ENCODE results near the gene RAB17.
A peak's percentile ranks its signal among the peaks of the same experiment; 100 is the strongest.
"Not testable (repeated sequence)": the region's sequence is repeated elsewhere in the genome, so short reads cannot be mapped to it uniquely, and the experiment has no call there.

Gene RAB17

GRCh38 chr2:237598468-237599208 is 8.1 kb upstream of the RAB17 start:
- no peak for DNase-seq

- no peak for DNase-seq
Measured at GRCh38 chr2:237597196-237598145, 6.9 kb upstream of the RAB17 start.

- no peak for DNase-seq
Measured at GRCh38 chr2:237596520-237597195, 6.1 kb upstream of the RAB17 start.

- not testable (repeated sequence) for DNase-seq
Measured at GRCh38 chr2:237595829-237596519, 5.4 kb upstream of the RAB17 start.

- DNase-seq = no peak
Measured at GRCh38 chr2:237594514-237594871, 4.0 kb upstream of the RAB17 start.

GRCh38 chr2:237593596-237594320 is 3.2 kb upstream of the RAB17 start:
- DNase-seq = no peak

- DNase-seq = no peak
Measured at GRCh38 chr2:237593036-237593435, 2.5 kb upstream of the RAB17 start.

GRCh38 chr2:237592425-237592980 is 2.0 kb upstream of the RAB17 start:
- DNase-seq = no peak

- DNase-seq = no peak
Measured at GRCh38 chr2:237591141-237591881, 777 bp upstream of the RAB17 start.

- no peak for DNase-seq
Measured at GRCh38 chr2:237588044-237588696, 2.4 kb downstream of the RAB17 start.

- no peak for DNase-seq
Measured at GRCh38 chr2:237585590-237586221, 4.8 kb downstream of the RAB17 start.

GRCh38 chr2:237583385-237584295 is 6.9 kb downstream of the RAB17 start:
- no peak for DNase-seq

GRCh38 chr2:237581751-237582746 is 8.5 kb downstream of the RAB17 start:
- peak in 1 of 2 donors; percentile 66 for DNase-seq

- DNase-seq = no peak
Measured at GRCh38 chr2:237581326-237581725, 9.2 kb downstream of the RAB17 start.

GRCh38 chr2:237577956-237578870 is 12.3 kb downstream of the RAB17 start:
- DNase-seq = no peak

GRCh38 chr2:237577458-237577857 is 13.1 kb downstream of the RAB17 start:
- no peak for DNase-seq

Data from bone marrow (tissue), 2 donors.